OCI-LY1 (cell line): ENCODE data around the gene CARS2.
"Not testable (repeated sequence)": the region's sequence is repeated elsewhere in the genome, so short reads cannot be mapped to it uniquely, and the experiment has no call there.

Experiments used
- H2AFZ ChIP-seq: fragments of 200-600 bp; sonication (generic), shearing (Covaris generic); 2 replicates; pipeline ENCODE4 v1.6.0; 2014; ENCODE audit warnings: antibody characterized with exemption, mild to moderate bottlenecking, low read length
- H3F3A ChIP-seq: fragments of 200-600 bp; sonication (generic), shearing (Covaris generic); 2 replicates; pipeline ENCODE4 v1.6.0; 2014; ENCODE audit warnings: mild to moderate bottlenecking, antibody characterized with exemption, low read length, moderate library complexity; ENCODE audit not compliant: insufficient read depth
- H3K27ac ChIP-seq: fragments of 200-600 bp; sonication (generic); 2 replicates; pipeline ENCODE4 v1.5.1; 2014; ENCODE audit warnings: low read length, mixed run types, mild to moderate bottlenecking, low read depth; ENCODE audit not compliant: poor library complexity, severe bottlenecking
- H3K27me3 ChIP-seq: fragments of 200-600 bp; sonication (generic); 2 replicates; pipeline ENCODE4 v1.6.0; 2014; ENCODE audit warnings: antibody characterized with exemption, mild to moderate bottlenecking, low read length, moderate library complexity; ENCODE audit not compliant: insufficient read depth
- H3K36me3 ChIP-seq: fragments of 200-600 bp; sonication (generic); 2 replicates; pipeline ENCODE4 v1.6.1; 2014; ENCODE audit warnings: mild to moderate bottlenecking, antibody characterized with exemption, low read length, moderate library complexity, mixed read lengths; ENCODE audit not compliant: insufficient read depth
- H3K4me1 ChIP-seq: fragments of 200-600 bp; sonication (generic); 2 replicates; pipeline ENCODE4 v1.5.1; 2014; ENCODE audit warnings: mild to moderate bottlenecking, low read length, moderate library complexity; ENCODE audit not compliant: insufficient read depth, severe bottlenecking
- H3K4me2 ChIP-seq: fragments of 200-600 bp; sonication (generic), shearing (Covaris generic); 2 replicates; pipeline ENCODE4 v1.6.1; 2014; ENCODE audit warnings: low read length
- H3K4me3 ChIP-seq: fragments of 200-600 bp; sonication (generic); 2 replicates; pipeline ENCODE4 v1.5.1; 2014; ENCODE audit warnings: low read length, low read depth, mild to moderate bottlenecking, mixed read lengths; ENCODE audit not compliant: poor library complexity, severe bottlenecking
- H3K79me2 ChIP-seq: fragments of 200-600 bp; shearing (Covaris generic); 2 replicates; pipeline ENCODE4 v1.6.1; 2016; ENCODE audit warnings: mixed run types, low read length, mixed read lengths; ENCODE audit not compliant: insufficient read depth
- H3K9ac ChIP-seq: fragments of 200-600 bp; sonication (generic), shearing (Covaris generic); 2 replicates; pipeline ENCODE4 v1.6.1; 2014; ENCODE audit warnings: mild to moderate bottlenecking, low read length, mixed read lengths
- H3K9me2 ChIP-seq: fragments of 200-600 bp; sonication (generic), shearing (Covaris generic); 2 replicates; pipeline ENCODE4 v1.6.1; 2014; ENCODE audit warnings: low read depth, mild to moderate bottlenecking, low read length, mixed read lengths
- H3K9me3 ChIP-seq: fragments of 200-600 bp; shearing (Covaris generic); 2 replicates; pipeline ENCODE4 v1.6.1; 2014; ENCODE audit warnings: low read length, mixed read lengths
- H4K20me1 ChIP-seq: fragments of 200-600 bp; sonication (generic), shearing (Covaris generic); 2 replicates; pipeline ENCODE4 v1.6.0; 2016; ENCODE audit warnings: mild to moderate bottlenecking, low read length; ENCODE audit not compliant: insufficient read depth
- EZH2 ChIP-seq: fragments of 200-600 bp; sonication (generic), shearing (Covaris generic); IDR thresholded peaks from 2 replicates; pipeline ENCODE4 v1.8.0; 2017; ENCODE audit warnings: borderline replicate concordance, mixed run types, mild to moderate bottlenecking, antibody characterized with exemption, low read length, moderate library complexity, mixed read lengths
- TF ChIP-seq, protein P1 (sequence below): fragments of 200-600 bp; sonication (generic), shearing (Covaris generic); IDR thresholded peaks from 2 replicates; pipeline ENCODE4 v1.5.1; 2017; ENCODE audit warnings: mild to moderate bottlenecking, antibody characterized with exemption, low read length, moderate library complexity, mixed read lengths

CARS2 gene

GRCh38 chr13:110696776-110697175 lies 9.1 kb downstream of the CARS2 start:
- H3K36me3 ChIP-seq = peaks cover 75% of the 10 kb centered on the region

DNA sequence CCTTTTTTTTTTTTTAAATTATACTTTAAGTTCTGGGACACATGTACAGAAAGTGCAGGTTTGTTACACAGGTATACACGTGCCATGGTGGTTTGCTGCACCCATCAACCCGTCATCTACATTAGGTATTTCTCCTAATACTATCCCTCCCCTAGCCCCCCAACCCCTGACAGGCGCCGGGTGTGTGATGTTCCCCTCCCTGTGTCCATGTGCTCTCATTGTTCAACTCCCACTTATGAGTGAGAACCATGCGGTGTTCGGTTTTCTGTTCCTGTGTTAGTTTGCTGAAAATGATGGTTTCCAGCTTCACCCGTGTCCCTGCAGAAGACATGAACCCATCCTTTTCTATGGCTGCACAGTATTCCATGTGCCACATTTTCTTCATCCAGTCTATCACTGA lies 10.1 kb downstream of the CARS2 start:
- H3F3A ChIP-seq, H3K79me2 ChIP-seq, H3K4me2 ChIP-seq, H2AFZ ChIP-seq, H3K9me3 ChIP-seq, H3K9me2 ChIP-seq, H3K27ac ChIP-seq, H3K27me3 ChIP-seq, H3K9ac ChIP-seq, H3K4me3 ChIP-seq, H4K20me1 ChIP-seq: not testable (repeated sequence)
- Histone ChIP-seq H3K4me1 (peaks cover 14% of the 10 kb centered on the region), H3K36me3 (peaks cover 70% of the 10 kb centered on the region)

More at GRCh38 chr13:110696776-110697175, 9.1 kb downstream of the CARS2 start:
- H3K9me3 ChIP-seq = no peaks in the 10 kb centered on the region
- TF ChIP-seq, protein P1, sequence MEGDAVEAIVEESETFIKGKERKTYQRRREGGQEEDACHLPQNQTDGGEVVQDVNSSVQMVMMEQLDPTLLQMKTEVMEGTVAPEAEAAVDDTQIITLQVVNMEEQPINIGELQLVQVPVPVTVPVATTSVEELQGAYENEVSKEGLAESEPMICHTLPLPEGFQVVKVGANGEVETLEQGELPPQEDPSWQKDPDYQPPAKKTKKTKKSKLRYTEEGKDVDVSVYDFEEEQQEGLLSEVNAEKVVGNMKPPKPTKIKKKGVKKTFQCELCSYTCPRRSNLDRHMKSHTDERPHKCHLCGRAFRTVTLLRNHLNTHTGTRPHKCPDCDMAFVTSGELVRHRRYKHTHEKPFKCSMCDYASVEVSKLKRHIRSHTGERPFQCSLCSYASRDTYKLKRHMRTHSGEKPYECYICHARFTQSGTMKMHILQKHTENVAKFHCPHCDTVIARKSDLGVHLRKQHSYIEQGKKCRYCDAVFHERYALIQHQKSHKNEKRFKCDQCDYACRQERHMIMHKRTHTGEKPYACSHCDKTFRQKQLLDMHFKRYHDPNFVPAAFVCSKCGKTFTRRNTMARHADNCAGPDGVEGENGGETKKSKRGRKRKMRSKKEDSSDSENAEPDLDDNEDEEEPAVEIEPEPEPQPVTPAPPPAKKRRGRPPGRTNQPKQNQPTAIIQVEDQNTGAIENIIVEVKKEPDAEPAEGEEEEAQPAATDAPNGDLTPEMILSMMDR = no peak
- TF ChIP-seq EZH2 = no peak
- no peak overlapping the region for H3K9ac ChIP-seq
- H3K4me2 ChIP-seq = no peak overlapping the region
- H3K27me3 ChIP-seq = no peaks in the 10 kb centered on the region
- H4K20me1 ChIP-seq = no peaks in the 10 kb centered on the region
- no peaks in the 10 kb centered on the region for H3F3A ChIP-seq
- no peaks in the 10 kb centered on the region for H3K79me2 ChIP-seq
- H2AFZ ChIP-seq = no peak overlapping the region
- H3K27ac ChIP-seq = no peak overlapping the region
- H3K4me3 ChIP-seq = no peak overlapping the region
- peaks cover 14% of the 10 kb centered on the region for H3K4me1 ChIP-seq
- no peaks in the 10 kb centered on the region for H3K9me2 ChIP-seq

DNA sequence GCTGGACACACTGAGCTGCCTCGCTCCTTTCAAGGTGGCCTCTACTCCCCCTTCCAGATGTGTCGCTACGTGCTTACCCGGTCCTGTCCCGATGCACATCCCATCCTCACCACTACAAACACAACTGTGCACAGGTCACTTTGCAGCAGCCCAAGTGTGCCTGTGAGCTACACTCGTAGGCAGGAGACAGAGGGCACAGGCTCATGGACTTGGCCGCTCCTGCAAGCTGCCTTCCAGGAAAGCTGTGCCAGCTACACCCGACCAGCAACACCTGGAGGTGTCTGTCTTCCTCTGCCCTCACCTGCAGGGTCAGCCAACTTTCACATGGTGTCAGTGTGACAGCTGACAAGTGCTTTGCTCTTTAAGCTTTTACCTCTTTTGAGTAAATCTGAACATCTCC lies 15.4 kb downstream of the CARS2 start:
- no peak overlapping the region for H2AFZ ChIP-seq
- no peak overlapping the region for H3K9ac ChIP-seq
- H4K20me1 ChIP-seq = no peaks in the 10 kb centered on the region
- H3K4me2 ChIP-seq = no peak overlapping the region
- H3K9me3 ChIP-seq = no peaks in the 10 kb centered on the region
- no peak for TF ChIP-seq EZH2
- TF ChIP-seq, protein P1 = no peak
- no peak overlapping the region for H3K4me3 ChIP-seq
- peaks cover 61% of the 10 kb centered on the region for H3K36me3 ChIP-seq
- no peaks in the 10 kb centered on the region for H3K27me3 ChIP-seq
- H3K27ac ChIP-seq = no peak overlapping the region
- H3K4me1 ChIP-seq = no peaks in the 10 kb centered on the region
- no peaks in the 10 kb centered on the region for H3F3A ChIP-seq
- H3K9me2 ChIP-seq = no peaks in the 10 kb centered on the region
- H3K79me2 ChIP-seq = no peaks in the 10 kb centered on the region

- Histone ChIP-seq H3K9me2 (no peaks in the 10 kb centered on the region), H3K36me3 (peaks cover 63% of the 10 kb centered on the region), H3K4me2 (no peak overlapping the region), H4K20me1 (no peaks in the 10 kb centered on the region), H3K27ac (no peak overlapping the region), H3K9ac (no peak overlapping the region), H3F3A (no peaks in the 10 kb centered on the region), H3K4me1 (no peaks in the 10 kb centered on the region), H3K79me2 (no peaks in the 10 kb centered on the region), H3K4me3 (no peak overlapping the region), H2AFZ (no peak overlapping the region), H3K27me3 (no peaks in the 10 kb centered on the region), H3K9me3 (no peaks in the 10 kb centered on the region)
- TF ChIP-seq, protein P1 = no peak
- no peak for TF ChIP-seq EZH2
Measured at GRCh38 chr13:110689711-110690110, 16.2 kb downstream of the CARS2 start.
